ENCODE data around the gene CNKSR3. TPM values are rescaled to one million over a fixed set of nuclear protein-coding genes. Genes with fewer than 3 reads are reported as not detected.

The CNKSR3 gene
- total RNA-seq, 1 donor from 2014 or later: 7.4 TPM

DNA sequence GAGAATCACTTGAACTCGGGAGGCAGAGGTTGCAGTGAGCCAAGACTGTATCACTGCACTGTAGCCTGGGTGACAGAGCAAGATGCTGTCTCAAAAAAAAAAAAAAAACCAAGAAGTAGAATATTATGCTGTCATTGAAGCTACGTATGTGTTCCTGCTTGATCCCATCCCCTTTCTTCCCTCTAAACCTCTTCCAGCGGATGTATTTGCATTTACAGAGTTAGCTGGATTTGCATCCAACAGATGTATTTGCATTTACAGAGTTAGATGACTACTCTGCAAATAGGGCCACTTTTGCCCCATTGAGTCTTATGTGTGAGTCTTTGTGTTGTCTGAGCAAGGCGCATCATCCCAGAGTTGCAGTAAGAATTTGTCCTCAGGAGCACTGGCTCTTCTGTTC is 128.9 kb downstream of the CNKSR3 start:
- no peaks in the 10 kb centered on the region for H3K9me3 ChIP-seq
- TF ChIP-seq, protein P1, sequence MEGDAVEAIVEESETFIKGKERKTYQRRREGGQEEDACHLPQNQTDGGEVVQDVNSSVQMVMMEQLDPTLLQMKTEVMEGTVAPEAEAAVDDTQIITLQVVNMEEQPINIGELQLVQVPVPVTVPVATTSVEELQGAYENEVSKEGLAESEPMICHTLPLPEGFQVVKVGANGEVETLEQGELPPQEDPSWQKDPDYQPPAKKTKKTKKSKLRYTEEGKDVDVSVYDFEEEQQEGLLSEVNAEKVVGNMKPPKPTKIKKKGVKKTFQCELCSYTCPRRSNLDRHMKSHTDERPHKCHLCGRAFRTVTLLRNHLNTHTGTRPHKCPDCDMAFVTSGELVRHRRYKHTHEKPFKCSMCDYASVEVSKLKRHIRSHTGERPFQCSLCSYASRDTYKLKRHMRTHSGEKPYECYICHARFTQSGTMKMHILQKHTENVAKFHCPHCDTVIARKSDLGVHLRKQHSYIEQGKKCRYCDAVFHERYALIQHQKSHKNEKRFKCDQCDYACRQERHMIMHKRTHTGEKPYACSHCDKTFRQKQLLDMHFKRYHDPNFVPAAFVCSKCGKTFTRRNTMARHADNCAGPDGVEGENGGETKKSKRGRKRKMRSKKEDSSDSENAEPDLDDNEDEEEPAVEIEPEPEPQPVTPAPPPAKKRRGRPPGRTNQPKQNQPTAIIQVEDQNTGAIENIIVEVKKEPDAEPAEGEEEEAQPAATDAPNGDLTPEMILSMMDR (IDR thresholded peaks at IDR 0.05): no peak
- TF ChIP-seq POLR2AphosphoS5 (IDR thresholded peaks at IDR 0.05; ENCODE audit: insufficient read depth in 1 of 2, low read depth in 1 of 2): no peak
- no peak for TF ChIP-seq POLR2A (IDR thresholded peaks at IDR 0.05)
- no peak overlapping the region for H3K4me3 ChIP-seq
- H3K36me3 ChIP-seq: no peaks in the 10 kb centered on the region
- intact Hi-C loops (cut with DNase I): no loop called here
- DNase-seq (ENCODE audit: extremely low spot score in 2 of 2): no peak
- H3K27me3 ChIP-seq: no peaks in the 10 kb centered on the region
- H3K27ac ChIP-seq: no peak overlapping the region
- H3K4me1 ChIP-seq: no peaks in the 10 kb centered on the region

DNA sequence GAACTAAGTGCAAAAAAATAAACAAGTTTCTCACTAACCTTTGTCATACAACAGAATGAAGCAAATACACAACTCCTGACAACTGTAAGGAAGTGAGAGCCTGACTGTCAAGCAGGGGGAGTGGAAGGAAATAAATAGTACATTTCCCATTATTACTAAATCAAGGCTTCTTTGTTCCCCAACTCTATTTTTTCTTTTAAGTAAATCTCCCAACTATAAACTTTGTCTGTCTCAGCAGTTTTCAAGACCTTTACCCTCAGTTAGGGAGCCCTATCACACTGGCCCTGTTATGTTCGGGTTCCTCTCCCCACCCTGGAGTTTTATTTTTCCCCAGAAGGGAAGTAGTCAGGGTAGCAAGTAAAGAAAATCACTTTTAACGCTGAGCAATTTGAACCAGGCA is 129.7 kb downstream of the CNKSR3 start:
- H3K27ac ChIP-seq: no peak overlapping the region
- no peak overlapping the region for H3K4me3 ChIP-seq
- H3K9me3 ChIP-seq: no peaks in the 10 kb centered on the region
- no peaks in the 10 kb centered on the region for H3K36me3 ChIP-seq
- H3K4me1 ChIP-seq: no peaks in the 10 kb centered on the region
- intact Hi-C loops (cut with DNase I): no loop called here
- no peak for TF ChIP-seq POLR2A (IDR thresholded peaks at IDR 0.05)
- TF ChIP-seq, protein P1 (IDR thresholded peaks at IDR 0.05): no peak
- TF ChIP-seq POLR2AphosphoS5 (IDR thresholded peaks at IDR 0.05; ENCODE audit: insufficient read depth in 1 of 2, low read depth in 1 of 2): no peak
- no peak for DNase-seq (ENCODE audit: extremely low spot score in 2 of 2)
- no peaks in the 10 kb centered on the region for H3K27me3 ChIP-seq

DNA sequence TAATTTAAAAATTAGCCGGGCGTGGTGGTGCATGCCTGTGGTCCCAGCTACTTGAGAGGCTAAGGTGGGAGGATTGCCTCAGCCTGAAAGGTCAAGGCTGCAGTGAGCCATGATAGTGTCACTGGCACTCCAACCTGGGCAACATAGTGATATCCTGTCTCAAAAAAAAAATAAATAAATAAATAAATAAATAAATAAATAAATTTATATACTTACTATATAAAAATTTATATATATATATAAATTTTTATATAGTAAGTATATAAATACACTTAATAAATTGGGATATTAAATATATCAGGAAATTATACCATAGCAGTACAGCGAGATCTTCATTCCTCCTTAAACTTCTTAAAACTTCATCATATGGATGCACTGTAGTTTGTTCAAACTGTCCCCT is 130.9 kb downstream of the CNKSR3 start:
- H3K4me1 ChIP-seq: no peaks in the 10 kb centered on the region
- no peak for TF ChIP-seq POLR2AphosphoS5 (IDR thresholded peaks at IDR 0.05; ENCODE audit: insufficient read depth in 1 of 2, low read depth in 1 of 2)
- TF ChIP-seq, protein P1 (IDR thresholded peaks at IDR 0.05): no peak
- no peak for TF ChIP-seq POLR2A (IDR thresholded peaks at IDR 0.05)
- intact Hi-C loops (cut with DNase I): no loop called here
- H3K27ac ChIP-seq: no peak overlapping the region
- DNase-seq (ENCODE audit: extremely low spot score in 2 of 2): no peak
- no peaks in the 10 kb centered on the region for H3K9me3 ChIP-seq
- H3K27me3 ChIP-seq: no peaks in the 10 kb centered on the region
- H3K4me3 ChIP-seq: no peak overlapping the region
- H3K36me3 ChIP-seq: no peaks in the 10 kb centered on the region

DNA sequence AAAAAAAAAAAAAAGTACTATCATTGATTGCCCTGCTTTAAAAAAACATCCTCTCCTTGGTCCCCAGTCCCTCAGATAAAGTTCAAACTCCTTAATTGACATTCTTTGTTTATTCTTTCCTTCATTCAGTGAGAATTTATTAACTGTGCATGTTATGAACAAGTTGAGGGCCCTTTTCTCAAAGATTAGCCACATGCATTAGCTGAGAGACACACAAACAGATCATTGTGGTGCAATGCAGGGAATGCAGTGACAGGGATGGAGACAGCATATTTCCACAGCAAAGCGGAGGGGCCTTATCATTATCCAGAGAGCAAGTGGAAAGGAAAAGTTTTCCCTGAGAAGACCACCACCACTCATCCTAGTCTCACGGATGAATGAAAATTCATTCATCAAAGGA is 132.0 kb downstream of the CNKSR3 start:
- Histone ChIP-seq H3K4me3 (no peak overlapping the region), H3K36me3 (no peaks in the 10 kb centered on the region), H3K9me3 (no peaks in the 10 kb centered on the region), H3K4me1 (no peaks in the 10 kb centered on the region), H3K27ac (no peak overlapping the region), H3K27me3 (no peaks in the 10 kb centered on the region)
- intact Hi-C loops (cut with DNase I): no loop called here
- TF ChIP-seq, protein P1 (IDR thresholded peaks at IDR 0.05): no peak
- no peak for TF ChIP-seq POLR2AphosphoS5 (IDR thresholded peaks at IDR 0.05; ENCODE audit: insufficient read depth in 1 of 2, low read depth in 1 of 2)
- TF ChIP-seq POLR2A (IDR thresholded peaks at IDR 0.05): no peak
- DNase-seq (ENCODE audit: extremely low spot score in 2 of 2): no peak

DNA sequence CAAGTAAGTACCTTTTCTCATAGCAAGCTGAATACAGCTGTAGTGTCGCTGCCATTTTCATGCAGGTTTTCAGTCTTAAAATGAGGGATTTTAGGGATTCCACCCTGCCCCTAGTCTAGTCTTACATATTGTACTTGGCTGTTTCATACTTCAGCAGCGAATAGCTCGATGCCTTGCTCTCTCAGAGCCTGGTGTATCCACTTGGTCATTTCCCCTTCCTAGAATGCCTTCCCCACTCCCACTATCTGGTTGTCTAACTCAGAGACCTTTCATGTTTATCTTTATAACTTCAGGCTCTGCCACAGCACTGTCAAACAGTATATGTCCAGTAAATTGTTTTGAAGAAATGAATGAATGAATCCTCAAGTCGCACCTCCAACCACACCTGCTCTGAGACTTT is 132.8 kb downstream of the CNKSR3 start:
- H3K4me1 ChIP-seq: no peaks in the 10 kb centered on the region
- intact Hi-C loops (cut with DNase I): no loop called here
- TF ChIP-seq, protein P1 (IDR thresholded peaks at IDR 0.05): no peak
- TF ChIP-seq POLR2AphosphoS5 (IDR thresholded peaks at IDR 0.05; ENCODE audit: insufficient read depth in 1 of 2, low read depth in 1 of 2): no peak
- no peak for TF ChIP-seq POLR2A (IDR thresholded peaks at IDR 0.05)
- H3K4me3 ChIP-seq: no peak overlapping the region
- H3K9me3 ChIP-seq: no peaks in the 10 kb centered on the region
- no peak for DNase-seq (ENCODE audit: extremely low spot score in 2 of 2)
- H3K27ac ChIP-seq: no peak overlapping the region
- H3K27me3 ChIP-seq: no peaks in the 10 kb centered on the region
- no peaks in the 10 kb centered on the region for H3K36me3 ChIP-seq
